ENCODE results near the gene KIRREL3.
"Not testable (repeated sequence)": the region's sequence is repeated elsewhere in the genome, so short reads cannot be mapped to it uniquely, and the experiment has no call there.

Gene KIRREL3

DNA sequence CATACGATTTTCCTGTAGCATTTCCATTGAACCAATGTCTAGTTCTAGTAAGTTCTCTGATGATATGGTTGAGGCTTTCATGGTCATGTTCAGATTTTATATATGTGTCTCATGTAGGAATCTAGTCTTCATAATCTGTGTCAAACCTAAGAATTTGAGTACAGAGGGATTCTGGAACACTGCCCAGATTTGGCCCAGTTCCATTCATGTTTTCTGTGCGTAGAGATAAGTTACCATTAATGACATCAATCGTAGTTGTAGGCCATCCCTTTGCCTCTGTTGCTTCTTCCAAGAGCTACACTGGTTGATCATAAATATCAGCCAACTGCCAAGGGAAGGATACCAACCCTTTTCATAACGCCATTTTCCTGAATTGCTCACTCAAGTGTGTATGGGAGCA lies 621.8 kb downstream of the KIRREL3 start:
- DNase-seq (ENCODE audit: low spot score) = no peak

- DNase-seq (ENCODE audit: low spot score) = no peak
Observed at GRCh38 chr11:126375726-126376125, 624.8 kb downstream of the KIRREL3 start.

GRCh38 chr11:126374562-126375300 lies 625.8 kb downstream of the KIRREL3 start:
- DNase-seq (ENCODE audit: low spot score) = not testable (repeated sequence)

- DNase-seq (ENCODE audit: low spot score) = not testable (repeated sequence)
Observed at GRCh38 chr11:126373389-126374066, 627.0 kb downstream of the KIRREL3 start.

Data from CD4-positive, alpha-beta T cell treated with Interleukin-2 at 100 ng/mL for 4 hours (primary cell).